ENCODE measurements around the gene STMN1. TPM values are rescaled to one million over a fixed set of nuclear protein-coding genes. Genes with fewer than 3 reads are reported as not detected.
A peak's percentile ranks its signal among the peaks of the same experiment; 100 is the strongest.

STMN1 gene
- total and polyA plus RNA-seq, 2 of the 8 experiments (the other 6 are each of a cell fraction or from before 2014, with no cell fraction given) = 116 to 564 TPM

DNA sequence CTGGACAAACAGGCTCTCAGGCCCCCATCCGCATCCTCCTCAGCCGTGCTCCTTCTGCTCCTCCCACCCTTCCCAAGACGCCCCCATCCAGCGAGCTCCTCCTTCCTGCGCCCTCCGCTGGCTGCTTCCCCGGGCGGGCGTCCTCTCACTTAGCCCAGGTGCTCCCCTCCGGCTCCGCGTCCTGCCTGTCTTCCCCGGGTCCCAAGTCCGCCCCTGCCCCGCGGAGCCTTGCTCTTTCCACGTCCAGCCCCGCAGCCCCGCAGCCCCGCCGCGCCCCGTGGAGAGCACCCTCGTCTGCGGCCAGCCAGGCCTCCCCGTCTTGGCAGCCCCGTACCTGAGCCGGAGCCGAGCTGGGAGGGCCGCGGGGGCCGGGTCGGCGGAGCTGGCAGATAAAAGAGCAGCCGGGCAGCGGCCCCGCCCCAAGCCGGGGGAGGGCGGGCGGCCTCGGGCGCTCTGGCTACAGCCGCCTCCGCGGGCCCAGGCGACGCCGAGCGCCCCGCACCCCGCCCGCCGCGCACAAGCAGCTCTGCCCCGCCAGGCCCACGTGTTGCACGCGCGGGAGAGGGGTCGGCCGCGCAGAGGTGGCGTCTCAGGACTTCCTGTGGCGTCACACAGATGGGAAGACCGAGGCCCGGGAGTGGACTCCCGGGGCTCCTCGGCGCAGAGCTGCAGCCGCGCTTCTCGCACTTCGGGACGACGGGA, 30.9 kb downstream of the STMN1 start, which contains the start of gene PAQR7:
Gene PAQR7, minus strand, starts transcription at position 555 of the 702 bp plus-strand sequence. CDS start 11,869 bp downstream, outside the sequence.
- Histone ChIP-seq H3K14ac (ENCODE audit: insufficient read length) (no peak within 1 kb of the TSS), H2BK120ac (replicated peaks; ENCODE audit: low read depth, low read length) (no peak within 1 kb of the TSS), H3K23me2 (ENCODE audit: low read depth, low read length) (peaks cover 8% of the 10 kb centered on the region), H3K27ac (ENCODE audit: low read depth, low read length) (0 out of 2 replicates have a peak within 1 kb of the TSS, but pooled peaks have one; percentile 8), H4K91ac (replicated peaks; ENCODE audit: insufficient read length, low read length) (peak within 1 kb of the TSS; percentile 30), H4K20me1 (replicated peaks in 1 of 2; ENCODE audit: control insufficient read depth in 1 of 2, insufficient read depth in 2 of 2, low read length in 2 of 2) (no peaks in the 10 kb centered on the region), H4K5ac (ENCODE audit: insufficient read length, low read depth, low read length) (peak within 1 kb of the TSS; percentile 32), H3K9ac (replicated peaks in 1 of 4; ENCODE audit: extremely low read depth in 1 of 4, low read depth in 3 of 4, low read length in 3 of 4) (peak within 1 kb of the TSS in 3 of 4 experiments; percentile 14 to 40 (median 20); a peak in 6 of 7 replicates), H4K8ac (ENCODE audit: extremely low read depth, insufficient read depth, low read length) (peak within 1 kb of the TSS; percentile 73; the same call in 1 of the 2 replicates), H3K36me3 (ENCODE audit: control insufficient read depth in 2 of 4, insufficient read depth in 4 of 4, low read length in 3 of 4) (no peaks in the 10 kb centered on the region), H3K4ac (replicated peaks; ENCODE audit: insufficient read length, low read depth, low read length) (no peak within 1 kb of the TSS), H2AFZ (ENCODE audit: low read length) (peak within 1 kb of the TSS; percentile 56; the same call in 1 of the 2 replicates), H3K4me1 (replicated peaks in 1 of 4; ENCODE audit: control insufficient read depth in 3 of 4, insufficient read depth in 4 of 4, low read length in 3 of 4) (peaks cover 0 to 13% (median 11%) of the 10 kb centered on the region in 4 experiments; a peak in 5 of 7 replicates), H2AK5ac (ENCODE audit: low read depth, low read length) (no peak within 1 kb of the TSS), H3K4me3 (ENCODE audit: extremely low read depth in 1 of 4, insufficient read depth in 2 of 4, low read depth in 3 of 4, low read length in 4 of 4) (peak within 1 kb of the TSS; percentile 26 to 69 (median 48)), H3K4me2 (ENCODE audit: insufficient read depth in 1 of 2, low read depth in 2 of 2, low read length in 2 of 2) (peak within 1 kb of the TSS; percentile 68 to 79), H2BK12ac (ENCODE audit: low read depth, low read length) (peak within 1 kb of the TSS; percentile 27; the same call in 1 of the 2 replicates), H3K79me2 (ENCODE audit: control insufficient read depth in 1 of 2, insufficient read depth in 2 of 2, low read length in 2 of 2) (no peaks in the 10 kb centered on the region), H3K18ac (ENCODE audit: extremely low read depth, low read length) (peak within 1 kb of the TSS; percentile 60), H3K9me3 (ENCODE audit: insufficient read depth in 2 of 2, low read depth in 1 of 2, low read length in 1 of 2) (no peaks in the 10 kb centered on the region), H2BK15ac (ENCODE audit: low read length) (peak within 1 kb of the TSS; percentile 81; the same call in 1 of the 2 replicates), H2BK5ac (ENCODE audit: low read depth, low read length) (peak within 1 kb of the TSS; percentile 73; the same call in 1 of the 2 replicates), H3K23ac (ENCODE audit: insufficient read length) (no peak within 1 kb of the TSS), H3K56ac (replicated peaks; ENCODE audit: insufficient read length, low read depth, low read length) (peak within 1 kb of the TSS; percentile 22), H3K79me1 (ENCODE audit: low read depth, low read length) (peaks cover 2% of the 10 kb centered on the region), H2BK20ac (ENCODE audit: low read length) (no peak within 1 kb of the TSS; the same call in 1 of the 2 replicates), H3K27me3 (replicated peaks in 1 of 4; ENCODE audit: control insufficient read depth in 3 of 4, extremely low read depth in 1 of 4, insufficient read depth in 3 of 4, low read length in 3 of 4) (peaks cover 0 to 3% (median 1%) of the 10 kb centered on the region in 4 experiments; a peak in 4 of 7 replicates)
- ChIA-PET CTCF (ENCODE audit: partially characterized antibody) (interaction anchor here (0.6 to 4.0 kb wide), 8 partner anchors 13 to 142 kb away, joined by 3 to 25 read pairs (median 7); partner anchors contain the start of gene PAFAH2), POLR2A (ENCODE audit: partially characterized antibody) (interaction anchor here (0.5 to 4.1 kb wide), 24 partner anchors 8 to 436 kb away, joined by 3 to 29 read pairs (median 5); partner anchors contain the start of genes MTFR1L, PAFAH2 and STMN1)
- peak in 1 of 2 experiments; percentile 86 for DNase-seq (ENCODE audit: low read depth in 1 of 2, low spot score in 2 of 2)
- no peak for FAIRE-seq
- WGBS, 2 experiments (ENCODE audit: extremely low coverage in 1 of 2, insufficient coverage in 1 of 2, insufficient read length in 1 of 2, insufficient replicate concordance in 2 of 2, low coverage in 1 of 2, low lambda C conversion rate in 2 of 2, missing lambda C conversion rate in 1 of 2) = 3% methylated on average over 36 of the region's 75 CpGs; no CpG with 5 or more reads in 1 of the 2 experiments
- TF ChIP-seq CHD2 (IDR thresholded peaks at IDR 0.05; ENCODE audit: low read length) = no peak
- TF ChIP-seq RAD21 (IDR thresholded peaks at IDR 0.05 in 1 of 2, conservative IDR thresholded peaks at IDR 0.05 in 1 of 2; ENCODE audit: low read depth in 2 of 2, low read length in 2 of 2) = no peak
- TF ChIP-seq SIN3A (conservative IDR thresholded peaks at IDR 0.05 in 1 of 2, IDR thresholded peaks at IDR 0.05 in 1 of 2; ENCODE audit: low read depth in 1 of 2, low read length in 2 of 2) = no peak
- no peak for TF ChIP-seq MAFK (IDR thresholded peaks at IDR 0.05; ENCODE audit: low read depth, low read length)
- TF ChIP-seq SP4 (IDR thresholded peaks at IDR 0.05; ENCODE audit: low read length) = no peak
- TF ChIP-seq CTBP2 (IDR thresholded peaks at IDR 0.05; ENCODE audit: borderline replicate concordance, insufficient read depth, insufficient read length, low read length) = no peak
- TF ChIP-seq, protein P1, sequence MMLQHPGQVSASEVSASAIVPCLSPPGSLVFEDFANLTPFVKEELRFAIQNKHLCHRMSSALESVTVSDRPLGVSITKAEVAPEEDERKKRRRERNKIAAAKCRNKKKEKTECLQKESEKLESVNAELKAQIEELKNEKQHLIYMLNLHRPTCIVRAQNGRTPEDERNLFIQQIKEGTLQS (IDR thresholded peaks at IDR 0.05; ENCODE audit: insufficient read depth, low read depth, low read length) = no peak
- TF ChIP-seq CBX8 (IDR thresholded peaks at IDR 0.05; ENCODE audit: borderline replicate concordance, low read depth, low read length) = no peak
- TF ChIP-seq SUZ12 (IDR thresholded peaks at IDR 0.05; ENCODE audit: low read length) = no peak
- no peak for TF ChIP-seq POU5F1 (IDR thresholded peaks at IDR 0.05; ENCODE audit: low read depth, low read length)

Data from H1 (cell line).